HG03159 (cell line): ENCODE results near the gene NOC3L.
A peak's percentile ranks its signal among the peaks of the same experiment; 100 is the strongest.
"Not testable (repeated sequence)": the region's sequence is repeated elsewhere in the genome, so short reads cannot be mapped to it uniquely, and the experiment has no call there.

ENCODE experiments used
- ATAC-seq: cut with Tn5 transposase; IDR thresholded peaks from one replicate; pipeline ENCODE4 v1.9.1; 2021; ENCODE audit warnings: mild to moderate bottlenecking, moderate library complexity; ENCODE audit not compliant: unreplicated experiment

NOC3L gene

GRCh38 chr10:94362360-94363250 lies at the start of gene NOC3L:
NOC3L (minus strand) TSS chr10:94362939; CDS start chr10:94362838, 101 bp downstream.
- ATAC-seq = peak; percentile 99

DNA sequence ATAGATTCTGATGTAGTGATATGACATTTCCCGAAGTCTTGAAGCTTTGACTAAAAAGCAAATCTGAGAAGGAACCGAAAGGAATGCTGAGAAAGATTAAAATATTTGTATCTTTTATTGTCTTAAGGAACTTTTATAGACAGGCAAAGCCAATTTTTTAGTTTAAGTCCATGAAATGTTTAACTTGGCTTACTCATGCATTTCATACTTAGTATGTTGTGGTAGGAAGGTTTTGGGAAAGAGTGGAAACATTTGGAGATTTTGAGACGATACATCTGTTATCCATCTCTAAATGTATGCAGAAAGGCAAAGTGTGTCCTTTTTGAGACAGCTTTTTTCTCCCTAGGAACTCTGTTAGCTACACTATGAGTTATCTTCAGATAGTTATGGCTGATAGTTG lies 49.7 kb upstream of the NOC3L start:
- ATAC-seq = no peak

- ATAC-seq = no peak
These were observed 48.6 kb upstream of the NOC3L start for GRCh38 chr10:94411304-94411703.

GRCh38 chr10:94409021-94409657 lies 46.4 kb upstream of the NOC3L start:
- no peak for ATAC-seq

- ATAC-seq = no peak
These were observed 44.9 kb upstream of the NOC3L start for GRCh38 chr10:94407668-94408067.

DNA sequence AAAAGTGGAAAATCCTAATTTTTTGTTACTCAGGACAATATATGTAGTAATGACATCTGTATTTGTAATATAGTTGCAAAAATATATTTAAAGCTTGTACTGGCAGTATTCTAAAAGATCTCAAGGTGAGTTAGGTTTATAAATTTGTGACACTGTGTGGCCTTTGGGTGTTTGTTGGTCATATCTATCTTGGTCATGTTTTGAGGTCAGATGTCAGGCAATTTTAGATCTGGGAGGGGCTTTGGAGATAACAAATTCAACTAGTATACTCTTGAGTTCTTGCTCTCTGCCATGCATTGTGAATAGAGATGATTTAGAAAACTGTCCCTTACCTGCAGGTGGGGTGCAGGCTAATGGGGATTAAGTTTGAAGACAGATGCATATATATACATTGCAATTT lies 42.7 kb upstream of the NOC3L start:
- ATAC-seq = no peak

DNA sequence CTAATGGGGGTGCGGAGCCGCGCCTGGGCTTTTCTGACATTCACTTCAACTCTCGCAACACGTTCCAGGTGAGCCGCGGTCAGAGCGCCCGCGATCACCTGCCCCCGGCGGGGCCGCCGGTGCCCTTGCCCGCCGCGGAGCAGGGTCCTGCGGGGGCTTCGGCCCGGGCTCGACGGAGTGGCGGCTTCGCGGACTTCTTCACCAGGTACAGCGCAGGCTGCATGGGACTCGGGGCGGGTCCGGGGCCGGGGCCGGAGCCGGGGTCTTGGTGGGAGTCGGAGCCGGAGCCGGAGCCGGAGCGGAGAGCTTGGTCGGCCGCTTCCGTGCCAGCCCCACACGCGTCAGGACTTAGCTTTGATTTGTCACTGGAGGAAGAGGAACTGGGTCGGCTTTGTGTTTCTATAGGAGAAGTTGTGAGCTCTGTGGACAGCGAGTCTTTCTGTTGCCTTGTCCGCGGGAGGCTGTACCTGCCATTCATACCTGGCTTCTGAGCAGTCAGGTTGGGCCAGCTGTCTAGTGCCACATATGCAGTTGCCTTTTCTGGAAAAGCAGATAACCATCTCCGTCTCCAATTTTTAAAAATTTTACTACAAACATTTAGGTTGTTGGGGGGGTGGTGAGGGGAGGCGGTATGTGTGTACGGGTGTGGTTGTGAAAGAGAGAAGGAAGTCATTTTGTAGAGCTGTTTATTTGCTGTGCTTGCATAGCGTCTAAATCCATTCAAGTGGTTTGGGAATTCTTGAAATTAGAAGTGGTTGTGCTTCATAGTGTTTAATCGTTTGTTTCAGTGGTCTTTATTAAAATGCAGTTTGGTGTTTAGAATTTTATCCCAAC lies 40.9 kb upstream of the NOC3L start:
- peak; percentile 69 for ATAC-seq

- peak; percentile 31 for ATAC-seq
These were observed 40.2 kb upstream of the NOC3L start for GRCh38 chr10:94402843-94403379.

DNA sequence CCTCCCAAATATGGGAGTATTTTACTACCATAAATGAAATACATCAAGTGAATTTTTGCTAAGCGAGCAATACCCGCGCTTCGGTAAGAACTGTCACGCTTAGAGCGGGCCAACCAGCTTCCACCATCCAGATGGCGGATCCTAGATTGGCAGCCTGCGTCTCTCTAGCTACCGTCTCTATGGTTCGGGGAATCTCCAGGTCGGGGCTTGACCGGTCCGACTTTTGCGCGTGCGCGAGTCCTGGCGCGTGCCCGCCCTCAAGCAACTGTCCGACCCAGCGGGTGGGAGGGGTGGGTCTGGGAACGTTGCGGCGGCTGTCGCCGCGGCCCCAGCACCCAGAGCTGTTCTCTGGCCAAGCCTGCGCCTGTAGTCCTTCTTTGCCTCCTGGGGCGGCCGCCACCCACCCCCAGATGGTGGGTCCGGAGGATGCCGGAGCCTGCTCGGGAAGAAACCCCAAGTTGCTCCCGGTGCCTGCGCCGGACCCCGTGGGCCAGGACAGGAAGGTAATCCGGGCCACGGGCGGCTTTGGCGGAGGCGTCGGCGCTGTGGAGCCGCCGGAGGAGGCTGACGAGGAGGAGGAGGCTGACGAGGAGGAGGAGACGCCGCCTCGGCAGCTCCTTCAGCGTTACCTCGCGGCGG lies 39.6 kb upstream of the NOC3L start, which contains the start of gene TBC1D12:
TBC1D12 (plus strand) TSS at position 338 of the 639 bp plus-strand sequence; CDS start at position 411, 73 bp downstream.
- peak; percentile 55 for ATAC-seq

- ATAC-seq = no peak
These were observed 36.0 kb upstream of the NOC3L start for GRCh38 chr10:94398762-94399161.

DNA sequence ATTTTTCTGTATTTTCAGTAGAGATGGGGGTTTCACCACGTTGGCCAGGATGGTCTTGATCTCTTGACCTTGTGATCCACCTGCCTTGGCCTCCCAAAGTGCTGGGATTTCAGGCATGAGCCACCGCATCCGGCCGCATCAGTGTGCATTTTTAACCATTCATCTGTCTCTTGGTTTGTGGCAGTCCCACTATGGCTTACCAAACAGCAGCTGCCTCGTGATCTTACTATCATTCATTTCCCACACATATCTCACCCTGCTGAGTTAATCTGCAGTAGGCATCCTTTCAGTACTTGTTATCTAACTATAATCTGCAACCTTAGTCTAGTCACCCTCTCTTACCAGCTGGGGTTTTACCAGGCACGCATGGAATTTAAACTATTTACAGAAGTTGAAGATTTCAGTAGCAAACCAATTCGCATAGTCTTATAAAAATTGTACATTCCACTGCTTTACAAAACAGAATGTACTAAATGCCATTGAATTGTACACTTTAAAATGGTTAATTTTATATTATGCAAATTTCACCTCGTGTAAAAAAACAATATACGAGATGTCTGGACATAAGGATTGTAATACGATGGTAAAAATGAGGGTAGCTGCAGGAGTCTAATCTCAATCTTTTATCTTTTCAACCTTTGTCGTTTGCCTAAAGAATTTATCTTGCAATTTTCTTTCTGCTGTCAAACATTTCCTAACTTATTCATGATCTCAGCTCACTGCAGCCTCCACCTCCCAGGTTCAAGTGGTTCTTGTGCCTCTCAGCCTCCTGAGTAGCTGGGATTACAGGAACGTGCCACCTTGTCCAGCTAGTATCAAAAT lies 35.0 kb upstream of the NOC3L start:
- ATAC-seq = no peak

DNA sequence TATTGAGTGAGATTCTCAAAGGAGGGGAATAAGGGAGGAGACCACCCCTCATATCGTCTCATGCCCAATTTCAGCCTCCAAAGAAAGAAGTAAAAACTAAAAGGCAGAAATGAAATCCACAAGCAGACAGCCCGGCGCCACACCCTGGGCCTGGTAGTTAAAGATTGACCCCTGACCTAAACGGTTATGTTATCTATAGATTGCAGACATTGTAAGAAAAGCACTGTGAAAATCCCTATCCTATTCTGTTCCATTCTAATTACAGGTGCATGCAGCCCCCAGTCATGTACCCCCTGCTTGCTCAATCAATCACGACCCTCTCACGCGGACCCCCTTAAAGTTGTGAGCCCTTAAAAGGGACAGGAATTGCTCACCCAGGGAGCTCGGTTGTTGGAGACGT lies 29.4 kb upstream of the NOC3L start:
- ATAC-seq = not testable (repeated sequence)

- not testable (repeated sequence) for ATAC-seq
These were observed 23.0 kb upstream of the NOC3L start for GRCh38 chr10:94385733-94386132.

- ATAC-seq = no peak
These were observed 20.8 kb upstream of the NOC3L start for GRCh38 chr10:94383530-94383929.

GRCh38 chr10:94376865-94377264 lies 14.1 kb upstream of the NOC3L start:
- no peak for ATAC-seq

- no peak for ATAC-seq
These were observed 12.6 kb upstream of the NOC3L start for GRCh38 chr10:94375374-94375773.

DNA sequence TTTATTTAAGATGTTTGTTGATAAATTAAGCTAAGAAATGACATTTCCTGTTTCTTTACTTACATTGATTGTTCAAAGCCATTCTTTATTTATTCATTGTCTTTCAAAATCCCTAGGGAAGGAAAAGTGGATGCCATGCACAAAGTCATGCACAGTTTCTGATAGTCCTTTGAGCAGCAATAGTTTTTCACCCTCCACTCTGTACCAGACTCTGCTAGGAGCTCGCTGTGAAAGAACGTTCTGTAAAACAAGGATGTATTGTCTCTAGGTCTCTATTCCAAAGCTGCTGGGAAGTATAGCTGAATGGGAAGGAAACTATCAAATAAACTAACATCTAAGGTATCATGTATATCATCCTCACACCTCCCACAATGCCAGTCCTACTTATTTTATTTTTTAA lies 7.8 kb upstream of the NOC3L start:
- ATAC-seq = no peak

- no peak for ATAC-seq
These were observed 3.6 kb upstream of the NOC3L start for GRCh38 chr10:94366382-94366781.

GRCh38 chr10:94364482-94364881 lies 1.7 kb upstream of the NOC3L start:
- no peak for ATAC-seq

DNA sequence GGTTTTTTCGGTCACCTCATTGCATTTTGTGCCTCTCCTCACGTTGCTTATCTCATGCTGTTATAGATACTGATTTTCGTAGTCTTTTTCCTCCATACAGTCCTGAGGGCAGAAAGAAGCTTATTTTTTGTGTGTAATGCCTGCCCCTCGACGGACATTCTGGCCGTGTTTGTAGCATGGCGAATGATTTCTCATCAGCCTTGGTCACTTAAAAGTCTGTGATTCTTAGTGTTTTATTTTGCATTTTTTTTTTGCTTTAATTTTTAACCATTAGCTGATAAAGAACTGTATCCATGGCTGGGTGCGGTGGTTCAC lies 469 bp upstream of the NOC3L start:
- ATAC-seq = peak; percentile 18
